ENCODE measurements around the gene SLC12A8. TPM values are rescaled to one million over a fixed set of nuclear protein-coding genes. Genes with fewer than 3 reads are reported as not detected.

SLC12A8 gene
- total and polyA plus RNA-seq, 8 donors, result 1.5 to 31.7 (median 12.3) TPM

DNA sequence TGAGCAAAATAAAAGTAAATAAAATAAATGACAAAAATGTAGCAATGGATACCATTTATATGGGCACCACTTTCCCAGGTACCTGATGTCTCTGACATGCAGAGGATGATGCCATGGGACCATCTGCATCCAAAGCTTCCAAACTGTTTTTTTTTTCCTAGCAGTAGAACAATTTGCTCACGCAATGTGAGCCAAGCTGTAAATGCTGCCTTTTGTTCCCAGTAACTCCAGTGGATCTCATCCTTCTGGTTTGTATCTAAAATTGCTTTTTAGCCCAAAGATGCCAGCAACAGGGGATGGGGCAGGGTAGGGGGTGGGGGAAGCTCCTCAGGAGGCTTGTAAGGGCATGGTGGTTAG is 32.7 kb downstream of the SLC12A8 start:
- DNase-seq, result no peak
- Histone ChIP-seq H3K27ac (no peak overlapping the region), H3K9me3 (no peaks in the 10 kb centered on the region), H3K4me3 (no peak overlapping the region), H3K4me1 (no peaks in the 10 kb centered on the region), H3K36me3 (no peaks in the 10 kb centered on the region), H3K27me3 (no peaks in the 10 kb centered on the region)
- TF ChIP-seq EP300 (IDR thresholded peaks at IDR 0.05) (no peak), POLR2AphosphoS5 (IDR thresholded peaks at IDR 0.05) (no peak), POLR2A (IDR thresholded peaks at IDR 0.05) (no peak)
- TF ChIP-seq, protein P1, sequence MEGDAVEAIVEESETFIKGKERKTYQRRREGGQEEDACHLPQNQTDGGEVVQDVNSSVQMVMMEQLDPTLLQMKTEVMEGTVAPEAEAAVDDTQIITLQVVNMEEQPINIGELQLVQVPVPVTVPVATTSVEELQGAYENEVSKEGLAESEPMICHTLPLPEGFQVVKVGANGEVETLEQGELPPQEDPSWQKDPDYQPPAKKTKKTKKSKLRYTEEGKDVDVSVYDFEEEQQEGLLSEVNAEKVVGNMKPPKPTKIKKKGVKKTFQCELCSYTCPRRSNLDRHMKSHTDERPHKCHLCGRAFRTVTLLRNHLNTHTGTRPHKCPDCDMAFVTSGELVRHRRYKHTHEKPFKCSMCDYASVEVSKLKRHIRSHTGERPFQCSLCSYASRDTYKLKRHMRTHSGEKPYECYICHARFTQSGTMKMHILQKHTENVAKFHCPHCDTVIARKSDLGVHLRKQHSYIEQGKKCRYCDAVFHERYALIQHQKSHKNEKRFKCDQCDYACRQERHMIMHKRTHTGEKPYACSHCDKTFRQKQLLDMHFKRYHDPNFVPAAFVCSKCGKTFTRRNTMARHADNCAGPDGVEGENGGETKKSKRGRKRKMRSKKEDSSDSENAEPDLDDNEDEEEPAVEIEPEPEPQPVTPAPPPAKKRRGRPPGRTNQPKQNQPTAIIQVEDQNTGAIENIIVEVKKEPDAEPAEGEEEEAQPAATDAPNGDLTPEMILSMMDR (IDR thresholded peaks at IDR 0.05), result no peak
- intact Hi-C loops (cut with DNase I; ENCODE audit: low total_unique reads), result no loop called here
- WGBS, 5 donors, result 83 to 100% (median 91%) methylated on average over 1 of the region's 1 CpG

DNA sequence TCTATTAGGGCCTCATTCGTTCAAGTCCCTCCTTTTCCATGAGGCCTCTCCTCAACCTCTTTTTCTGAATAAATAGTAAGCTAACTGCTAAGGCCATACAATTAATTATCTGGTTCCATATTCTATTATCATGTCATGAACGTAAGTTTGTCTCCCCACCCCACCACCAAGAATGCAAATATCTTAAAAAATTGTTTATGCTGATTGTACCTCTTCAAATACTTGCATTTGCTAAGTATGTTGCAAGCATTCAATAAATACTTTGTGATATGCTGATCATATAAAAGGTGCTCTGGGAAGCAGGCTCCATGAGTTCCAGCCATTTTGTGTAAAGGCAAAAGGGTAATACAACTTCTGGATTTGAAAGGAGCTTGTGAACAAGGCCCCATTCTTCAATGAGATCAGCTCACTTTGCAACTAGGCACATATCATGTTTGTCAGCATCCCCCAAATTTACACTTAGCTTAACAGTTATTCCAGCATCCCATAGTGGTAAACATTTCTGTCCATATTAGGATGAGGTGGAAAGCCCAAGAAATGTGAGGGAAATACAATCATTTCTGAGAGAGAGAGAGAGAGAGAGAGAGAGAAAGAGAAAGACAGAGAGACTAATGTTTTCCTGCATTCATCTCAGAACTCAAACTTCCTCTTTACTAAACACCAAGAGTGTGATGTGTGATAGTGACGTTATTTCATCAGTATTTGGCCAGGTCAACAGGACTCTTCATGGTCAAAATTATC is 33.2 kb downstream of the SLC12A8 start:
- 56 to 76% (median 68%) methylated on average over 3 of the region's 3 CpGs for WGBS, 5 donors
- H3K4me3 ChIP-seq, result no peak overlapping the region
- H3K9me3 ChIP-seq, result peaks cover 0 to 3% (median 0%) of the 10 kb centered on the region in 4 donors
- H3K36me3 ChIP-seq, result no peaks in the 10 kb centered on the region
- no peaks in the 10 kb centered on the region for H3K4me1 ChIP-seq
- TF ChIP-seq POLR2A (IDR thresholded peaks at IDR 0.05) (no peak), EP300 (IDR thresholded peaks at IDR 0.05) (no peak), POLR2AphosphoS5 (IDR thresholded peaks at IDR 0.05) (no peak)
- TF ChIP-seq, protein P1 (IDR thresholded peaks at IDR 0.05), result no peak
- no peaks in the 10 kb centered on the region for H3K27me3 ChIP-seq
- intact Hi-C loops (cut with DNase I; ENCODE audit: low total_unique reads), result no loop called here
- no peak for DNase-seq
- H3K27ac ChIP-seq, result no peak overlapping the region

DNA sequence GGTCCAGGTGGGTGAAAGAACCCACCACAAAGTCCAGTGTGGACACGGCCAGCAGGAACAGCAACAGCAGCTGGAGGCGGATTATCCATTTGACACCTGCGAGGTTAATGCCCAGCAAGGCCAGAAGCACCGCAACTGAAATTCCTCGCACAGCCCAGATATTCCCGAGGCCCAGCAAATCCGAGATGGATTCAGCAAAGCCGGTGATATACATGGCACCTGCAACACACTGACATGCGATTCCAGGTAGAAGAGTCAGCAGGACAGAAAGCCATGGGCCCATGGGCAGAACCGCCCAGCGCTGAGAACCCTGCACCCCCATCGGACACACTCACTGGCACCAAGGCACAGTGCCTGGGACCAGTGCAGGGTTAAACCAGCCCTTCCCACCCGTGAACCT is 34.8 kb downstream of the SLC12A8 start:
- H3K27me3 ChIP-seq, result no peaks in the 10 kb centered on the region
- H3K9me3 ChIP-seq, result peaks cover 0 to 9% (median 0%) of the 10 kb centered on the region in 4 donors
- intact Hi-C loops (cut with DNase I; ENCODE audit: low total_unique reads), result no loop called here
- H3K4me3 ChIP-seq, result no peak overlapping the region
- H3K4me1 ChIP-seq, result no peaks in the 10 kb centered on the region
- DNase-seq, result no peak
- TF ChIP-seq POLR2A (IDR thresholded peaks at IDR 0.05) (no peak), EP300 (IDR thresholded peaks at IDR 0.05) (no peak), POLR2AphosphoS5 (IDR thresholded peaks at IDR 0.05) (no peak)
- TF ChIP-seq, protein P1 (IDR thresholded peaks at IDR 0.05), result no peak
- WGBS, 5 donors, result 94 to 97% (median 97%) methylated on average over 13 of the region's 13 CpGs
- no peak overlapping the region for H3K27ac ChIP-seq
- H3K36me3 ChIP-seq, result no peaks in the 10 kb centered on the region

DNA sequence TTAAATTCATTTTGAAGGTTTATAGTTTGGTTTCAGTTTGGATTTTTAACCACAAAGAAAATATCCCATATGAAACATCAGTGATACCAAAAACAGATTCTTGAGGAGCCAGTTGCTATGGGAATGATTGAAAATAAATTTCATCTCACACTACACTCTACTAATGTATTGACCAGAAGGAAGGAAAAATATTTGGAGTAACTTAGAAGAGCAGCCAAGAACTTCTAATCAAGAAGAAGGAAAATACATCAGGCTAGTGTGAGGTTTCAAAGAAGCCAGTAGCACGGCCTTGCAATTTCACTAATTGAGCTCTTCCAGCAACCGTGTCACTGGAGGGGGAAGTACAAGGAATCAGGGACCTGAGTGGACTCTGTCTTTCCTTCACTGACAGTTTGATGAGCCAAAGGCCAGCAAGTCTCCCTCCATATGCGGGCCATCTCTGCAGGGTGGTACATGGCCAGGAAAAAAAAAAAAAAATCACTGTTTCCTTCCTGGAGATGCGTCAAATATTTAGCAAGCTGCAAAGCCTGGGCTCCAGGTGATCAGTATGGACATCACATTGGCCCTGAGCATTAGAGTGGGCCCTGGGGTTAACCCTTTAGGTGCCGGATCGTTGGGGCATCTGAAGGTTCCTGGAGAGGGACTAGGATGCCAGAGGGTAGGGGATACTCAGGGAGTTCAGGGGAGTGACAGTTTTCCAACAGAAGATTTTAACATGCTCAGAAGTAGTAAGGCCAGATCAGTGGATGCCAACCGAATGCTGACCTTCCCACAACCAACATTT is 37.1 kb downstream of the SLC12A8 start:
- H3K9me3 ChIP-seq, result peaks cover 0 to 9% (median 0%) of the 10 kb centered on the region in 4 donors
- H3K27ac ChIP-seq, result no peak overlapping the region
- H3K27me3 ChIP-seq, result no peaks in the 10 kb centered on the region
- no peak for DNase-seq
- TF ChIP-seq EP300 (IDR thresholded peaks at IDR 0.05), result no peak
- TF ChIP-seq, protein P1 (IDR thresholded peaks at IDR 0.05), result no peak
- TF ChIP-seq POLR2AphosphoS5 (IDR thresholded peaks at IDR 0.05), result no peak
- TF ChIP-seq POLR2A (IDR thresholded peaks at IDR 0.05), result no peak
- H3K4me1 ChIP-seq, result no peaks in the 10 kb centered on the region
- H3K4me3 ChIP-seq, result no peak overlapping the region
- intact Hi-C loops (cut with DNase I; ENCODE audit: low total_unique reads), result no loop called here
- WGBS, 5 donors, result 69 to 91% (median 88%) methylated on average over 7 of the region's 7 CpGs
- H3K36me3 ChIP-seq, result no peaks in the 10 kb centered on the region

Data from stomach (tissue), 9 donors.